IPS-18a (cell line): ENCODE results near the gene DENND1A.

Experiments used
- H3K27ac ChIP-seq: one replicate; pipeline ENCODE4 v1.5.1; 2013; ENCODE audit warnings: low read length
- H3K27me3 ChIP-seq: one replicate; pipeline ENCODE4 v1.6.1; 2013; ENCODE audit warnings: mild to moderate bottlenecking, low read length; ENCODE audit not compliant: control insufficient read depth, insufficient read depth
- H3K36me3 ChIP-seq: one replicate; pipeline ENCODE4 v1.6.1; 2013; ENCODE audit warnings: low read depth, low read length; ENCODE audit not compliant: control insufficient read depth
- H3K4me1 ChIP-seq: one replicate; pipeline ENCODE4 v1.6.1; 2013; ENCODE audit warnings: low read depth, low read length; ENCODE audit not compliant: control insufficient read depth
- H3K4me3 ChIP-seq: one replicate; pipeline ENCODE4 v1.5.1; 2013; ENCODE audit warnings: low read length
- H3K9ac ChIP-seq: one replicate; pipeline ENCODE4 v1.6.1; 2013; ENCODE audit warnings: mild to moderate bottlenecking, low read length, moderate library complexity
- H3K9me3 ChIP-seq: one replicate; pipeline ENCODE4 v1.6.1; 2013; ENCODE audit warnings: low read depth, low read length; ENCODE audit not compliant: control insufficient read depth

The DENND1A gene

DNA sequence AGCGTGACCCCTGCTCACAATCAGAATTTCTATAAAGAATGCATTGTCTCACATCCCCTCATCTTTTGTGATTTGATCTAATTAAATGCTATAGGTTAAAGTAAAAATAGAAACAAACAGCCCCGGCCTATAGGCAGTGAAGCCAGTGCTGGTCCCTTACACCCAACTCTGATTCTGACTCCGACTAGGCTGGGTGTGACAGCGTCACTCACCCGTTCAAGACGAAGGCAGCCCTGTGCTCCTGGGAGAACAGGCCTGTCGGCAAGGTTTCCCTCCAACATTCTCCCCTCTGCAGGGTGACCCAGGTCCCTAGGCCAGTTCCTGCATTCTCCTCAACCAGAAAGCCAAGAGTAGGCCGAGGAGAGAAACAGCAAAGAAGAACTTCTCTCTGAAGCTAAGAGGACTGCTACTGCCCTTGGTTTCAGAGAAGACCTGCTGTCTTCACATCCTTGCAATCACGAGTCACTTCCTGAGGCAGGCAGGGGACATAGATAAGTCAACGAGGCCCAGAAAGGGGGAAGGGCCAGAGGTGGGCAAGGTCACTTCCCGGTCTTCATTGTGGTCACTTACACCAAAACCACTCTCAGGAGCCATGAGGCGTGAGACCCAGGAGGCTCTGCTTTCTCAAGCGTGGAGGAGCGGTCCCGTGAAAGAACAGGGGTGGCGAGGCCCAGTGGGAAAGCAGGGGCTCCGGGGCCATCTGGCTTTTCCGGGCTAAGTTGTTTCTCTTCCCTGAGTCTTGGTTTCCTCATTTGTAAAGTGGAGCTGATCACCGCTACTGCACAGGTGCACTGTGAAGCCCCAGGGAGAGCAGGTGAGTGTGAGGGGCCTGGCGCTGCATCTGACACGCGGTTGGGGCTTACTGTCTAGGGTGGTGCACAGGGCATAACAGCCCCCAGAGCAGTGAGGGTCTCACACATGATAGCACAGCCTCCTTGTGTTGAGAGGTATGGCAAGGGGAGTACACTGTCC is 373.2 kb downstream of the DENND1A start:
- Histone ChIP-seq H3K4me1 (peaks cover 14% of the 10 kb centered on the region), H3K9me3 (no peaks in the 10 kb centered on the region), H3K4me3 (no peak overlapping the region), H3K27ac (no peak overlapping the region), H3K27me3 (no peaks in the 10 kb centered on the region), H3K9ac (no peak overlapping the region), H3K36me3 (no peaks in the 10 kb centered on the region)

DNA sequence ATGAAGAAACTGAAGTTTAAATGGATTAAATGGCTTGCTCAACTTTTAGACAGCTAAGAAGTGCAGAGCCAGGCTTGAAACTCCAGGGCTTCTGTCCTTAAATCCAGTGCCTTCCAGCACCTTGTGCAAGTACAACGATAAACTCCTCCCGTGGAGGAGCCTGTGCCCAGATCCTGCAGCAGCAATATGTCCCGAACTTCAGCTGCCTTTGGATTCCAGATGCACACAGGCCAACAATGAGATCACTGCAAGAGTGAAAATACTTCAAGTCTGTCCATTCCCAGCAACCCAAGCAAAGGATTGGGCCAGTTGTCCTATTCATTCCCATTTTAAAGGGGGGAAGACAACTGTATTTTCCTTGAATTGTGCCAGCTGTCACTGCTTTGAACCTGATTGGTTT is 374.3 kb downstream of the DENND1A start:
- H3K9ac ChIP-seq = no peak overlapping the region
- no peaks in the 10 kb centered on the region for H3K27me3 ChIP-seq
- no peaks in the 10 kb centered on the region for H3K9me3 ChIP-seq
- H3K4me1 ChIP-seq = peaks cover 13% of the 10 kb centered on the region
- no peaks in the 10 kb centered on the region for H3K36me3 ChIP-seq
- no peak overlapping the region for H3K4me3 ChIP-seq
- H3K27ac ChIP-seq = no peak overlapping the region

DNA sequence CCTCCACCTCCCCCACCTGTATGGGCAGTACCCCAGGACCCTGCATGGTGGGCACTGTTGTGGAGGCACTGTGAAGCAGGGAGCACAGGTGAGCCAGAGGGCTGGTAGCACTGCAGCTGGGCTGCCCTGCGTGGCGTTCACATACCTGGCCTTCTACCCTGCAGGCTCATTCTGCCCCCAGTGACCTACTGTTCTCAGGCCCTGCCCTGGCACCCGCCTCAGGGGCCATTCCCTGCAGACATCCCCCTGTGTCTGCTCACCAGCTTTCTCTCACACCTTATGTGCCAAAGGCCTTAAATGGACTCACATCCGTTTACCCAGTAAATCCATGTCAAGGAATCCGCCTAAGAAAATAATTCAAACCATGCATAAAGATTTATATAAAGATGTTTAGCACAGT is 377.4 kb downstream of the DENND1A start:
- Histone ChIP-seq H3K4me3 (no peak overlapping the region), H3K27ac (no peak overlapping the region), H3K27me3 (no peaks in the 10 kb centered on the region), H3K4me1 (peaks cover 20% of the 10 kb centered on the region), H3K9me3 (no peaks in the 10 kb centered on the region), H3K9ac (no peak overlapping the region), H3K36me3 (no peaks in the 10 kb centered on the region)

DNA sequence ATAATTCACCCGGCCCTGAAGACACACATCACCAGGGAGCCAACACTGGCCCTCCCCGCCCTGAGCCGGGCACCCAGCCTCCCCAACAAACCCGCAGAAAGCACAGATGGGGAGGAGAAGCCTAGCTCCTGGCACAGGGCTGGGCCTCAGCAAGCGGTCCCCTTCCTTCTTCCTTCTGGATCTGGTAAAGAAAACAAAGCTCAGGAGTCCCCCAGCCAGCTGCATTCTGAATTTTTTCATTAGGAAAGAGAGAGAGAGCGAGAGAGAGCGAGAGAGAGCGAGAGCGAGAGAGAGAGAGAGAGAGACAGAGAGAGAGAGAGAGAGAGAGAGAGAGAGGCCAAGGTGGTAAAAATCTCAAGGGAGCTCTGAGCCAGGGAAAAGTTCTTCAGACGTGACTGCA is 378.2 kb downstream of the DENND1A start:
- no peaks in the 10 kb centered on the region for H3K27me3 ChIP-seq
- no peaks in the 10 kb centered on the region for H3K36me3 ChIP-seq
- H3K4me1 ChIP-seq = peaks cover 20% of the 10 kb centered on the region

DNA sequence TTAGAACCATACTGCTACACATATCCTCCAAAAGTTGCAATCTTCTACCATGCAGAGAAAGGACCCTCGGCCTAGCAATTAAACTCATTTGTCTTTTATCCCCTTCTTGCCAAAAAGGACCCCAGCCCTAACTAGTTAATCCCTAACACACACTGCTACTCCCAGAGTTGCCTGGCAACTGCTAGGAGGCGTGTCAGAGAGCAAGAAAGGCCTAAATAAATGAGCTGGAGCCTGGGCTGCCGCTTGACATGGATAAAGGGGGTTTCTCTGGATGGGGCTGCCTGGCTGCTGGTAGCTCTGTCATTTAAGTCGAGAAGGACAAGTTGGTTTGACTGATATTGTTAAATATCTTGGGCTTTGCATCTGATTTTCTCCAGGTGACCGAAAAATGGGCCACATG is 379.1 kb downstream of the DENND1A start:
- H3K9me3 ChIP-seq = no peaks in the 10 kb centered on the region
- no peaks in the 10 kb centered on the region for H3K27me3 ChIP-seq
- peak overlapping the region; percentile 8 for H3K9ac ChIP-seq
- H3K27ac ChIP-seq = no peak overlapping the region
- H3K4me1 ChIP-seq = peaks cover 20% of the 10 kb centered on the region
- no peaks in the 10 kb centered on the region for H3K36me3 ChIP-seq
- no peak overlapping the region for H3K4me3 ChIP-seq

More for the DNA sequence above, 378.2 kb downstream of the DENND1A start:
- Histone ChIP-seq H3K27ac (no peak overlapping the region), H3K9ac (no peak overlapping the region), H3K4me3 (no peak overlapping the region), H3K9me3 (no peaks in the 10 kb centered on the region)

DNA sequence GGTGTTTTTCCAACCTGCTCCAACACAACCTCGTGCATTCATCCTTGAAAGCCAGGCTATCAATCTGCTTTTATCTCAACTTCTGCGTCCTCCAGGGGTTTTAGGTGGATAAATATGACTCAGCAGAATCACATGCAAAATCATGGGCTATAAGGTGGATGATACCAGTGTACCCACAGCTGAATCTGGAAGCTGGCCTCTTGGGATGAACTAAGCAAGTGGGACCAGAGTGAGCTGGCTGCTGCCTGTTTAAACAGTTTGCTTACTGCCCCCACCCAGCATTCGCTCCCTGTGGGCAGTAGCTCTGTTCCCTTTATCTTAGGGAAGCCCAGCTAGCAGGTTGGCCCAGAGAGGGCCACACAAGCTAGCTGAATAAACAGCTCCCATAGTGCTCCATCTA is 379.9 kb downstream of the DENND1A start:
- H3K9ac ChIP-seq = no peak overlapping the region

DNA sequence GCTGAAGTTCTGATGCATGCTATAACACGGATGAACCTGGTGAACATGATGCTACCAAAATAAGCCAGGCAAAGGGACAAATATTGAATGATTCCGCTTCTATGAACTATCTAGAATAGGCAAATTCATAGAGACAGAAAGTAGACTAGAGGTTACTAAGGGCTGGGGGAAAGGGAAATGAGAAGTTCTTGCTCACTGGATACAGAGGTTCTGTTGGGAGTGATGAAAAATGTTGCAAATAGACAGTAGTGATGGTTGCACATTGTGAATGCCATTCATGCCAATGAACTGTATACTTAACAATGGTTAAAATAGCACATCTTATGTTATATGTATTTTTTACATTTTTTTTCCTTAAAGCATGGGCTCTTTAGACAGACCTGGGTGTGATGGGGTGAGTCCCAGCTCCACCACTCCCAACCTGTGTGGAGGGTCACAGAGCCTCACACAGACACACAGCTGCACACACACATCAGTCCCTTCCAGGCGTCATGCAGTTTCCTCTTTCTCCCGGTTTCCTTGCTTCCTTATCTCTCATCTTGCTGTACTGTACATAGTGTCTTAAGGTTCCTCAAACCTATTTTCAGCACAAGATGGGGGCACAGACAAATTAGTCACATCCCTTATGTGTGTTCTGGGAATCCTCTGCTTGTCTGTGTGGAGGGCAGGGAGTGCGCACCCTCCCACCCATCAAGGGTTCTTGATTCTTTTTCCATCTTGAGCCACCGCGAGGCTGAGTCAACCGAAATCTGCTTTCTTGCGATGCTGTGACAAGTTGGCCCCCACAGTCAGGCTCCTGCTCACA is 381.0 kb downstream of the DENND1A start:
- H3K9ac ChIP-seq = no peak overlapping the region
- H3K4me1 ChIP-seq = peaks cover 20% of the 10 kb centered on the region
- no peaks in the 10 kb centered on the region for H3K36me3 ChIP-seq
- no peak overlapping the region for H3K27ac ChIP-seq
- no peaks in the 10 kb centered on the region for H3K9me3 ChIP-seq
- H3K4me3 ChIP-seq = no peak overlapping the region
- no peaks in the 10 kb centered on the region for H3K27me3 ChIP-seq

More for the DNA sequence above, 379.9 kb downstream of the DENND1A start:
- H3K27me3 ChIP-seq = no peaks in the 10 kb centered on the region
- no peaks in the 10 kb centered on the region for H3K9me3 ChIP-seq
- no peaks in the 10 kb centered on the region for H3K36me3 ChIP-seq
- H3K4me1 ChIP-seq = peaks cover 20% of the 10 kb centered on the region
- H3K27ac ChIP-seq = no peak overlapping the region
- no peak overlapping the region for H3K4me3 ChIP-seq

DNA sequence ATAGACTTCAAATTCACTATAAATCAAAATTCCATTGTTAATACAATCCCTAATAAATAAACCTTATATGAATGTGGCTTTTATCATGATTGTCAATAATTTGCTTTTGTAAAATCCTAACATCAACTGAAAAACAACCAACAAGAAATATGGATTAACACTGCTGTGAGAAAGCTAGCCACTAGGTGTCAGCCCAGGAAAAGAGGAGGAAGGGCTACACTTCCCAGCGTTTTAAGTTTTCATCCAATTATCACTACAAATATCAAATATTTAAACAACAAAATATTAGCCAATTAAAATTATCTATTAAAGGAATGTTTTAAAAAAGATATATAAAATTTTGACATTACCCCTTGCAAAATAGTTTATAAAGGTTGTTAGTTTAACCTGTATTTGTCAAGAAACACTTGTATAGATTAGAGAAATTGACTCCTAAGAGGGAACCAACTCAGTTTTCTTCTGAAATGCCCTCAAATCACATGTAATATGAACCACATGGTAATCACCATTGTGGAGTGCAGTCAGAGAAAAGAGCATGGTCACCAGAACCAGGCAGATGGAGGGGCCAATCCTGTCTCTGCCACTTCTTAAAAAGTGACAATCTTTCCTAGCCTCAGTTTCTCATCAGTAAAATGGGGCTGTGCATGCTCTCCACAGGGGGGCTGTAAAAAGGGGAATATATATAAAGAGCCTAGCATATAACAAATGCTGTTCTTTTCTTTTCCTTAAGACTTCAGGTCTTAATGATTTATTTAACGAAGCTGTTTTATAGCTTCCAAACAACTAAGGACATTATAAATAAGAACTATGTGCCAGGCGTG is 385.7 kb downstream of the DENND1A start:
- H3K36me3 ChIP-seq = no peaks in the 10 kb centered on the region
- H3K4me3 ChIP-seq = no peak overlapping the region
- no peak overlapping the region for H3K9ac ChIP-seq
- H3K27me3 ChIP-seq = no peaks in the 10 kb centered on the region
- no peaks in the 10 kb centered on the region for H3K4me1 ChIP-seq
- H3K9me3 ChIP-seq = no peaks in the 10 kb centered on the region
- H3K27ac ChIP-seq = no peak overlapping the region

DNA sequence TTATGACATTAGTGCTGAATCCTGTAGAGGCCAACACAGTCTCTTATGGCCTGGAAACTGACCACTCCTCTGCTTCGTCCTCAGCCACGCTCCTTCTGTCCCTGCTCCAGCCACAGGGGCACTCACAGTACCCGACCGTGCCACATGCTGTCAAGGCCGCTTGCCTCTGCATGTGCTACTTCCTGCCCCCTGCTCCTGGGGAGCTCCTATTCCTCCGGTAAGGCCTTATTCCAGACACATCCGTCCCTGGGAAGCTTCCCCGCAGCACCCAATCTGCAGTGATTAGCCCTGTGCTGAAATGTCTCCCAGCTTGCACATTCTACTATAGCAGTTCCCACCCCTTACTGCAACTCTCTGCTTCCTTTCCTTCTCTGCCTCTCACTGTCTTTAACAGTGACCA is 386.4 kb downstream of the DENND1A start:
- H3K27ac ChIP-seq = no peak overlapping the region
- no peaks in the 10 kb centered on the region for H3K36me3 ChIP-seq
- H3K9ac ChIP-seq = no peak overlapping the region
- no peaks in the 10 kb centered on the region for H3K27me3 ChIP-seq
- H3K4me1 ChIP-seq = no peaks in the 10 kb centered on the region
- H3K4me3 ChIP-seq = no peak overlapping the region
- H3K9me3 ChIP-seq = no peaks in the 10 kb centered on the region

DNA sequence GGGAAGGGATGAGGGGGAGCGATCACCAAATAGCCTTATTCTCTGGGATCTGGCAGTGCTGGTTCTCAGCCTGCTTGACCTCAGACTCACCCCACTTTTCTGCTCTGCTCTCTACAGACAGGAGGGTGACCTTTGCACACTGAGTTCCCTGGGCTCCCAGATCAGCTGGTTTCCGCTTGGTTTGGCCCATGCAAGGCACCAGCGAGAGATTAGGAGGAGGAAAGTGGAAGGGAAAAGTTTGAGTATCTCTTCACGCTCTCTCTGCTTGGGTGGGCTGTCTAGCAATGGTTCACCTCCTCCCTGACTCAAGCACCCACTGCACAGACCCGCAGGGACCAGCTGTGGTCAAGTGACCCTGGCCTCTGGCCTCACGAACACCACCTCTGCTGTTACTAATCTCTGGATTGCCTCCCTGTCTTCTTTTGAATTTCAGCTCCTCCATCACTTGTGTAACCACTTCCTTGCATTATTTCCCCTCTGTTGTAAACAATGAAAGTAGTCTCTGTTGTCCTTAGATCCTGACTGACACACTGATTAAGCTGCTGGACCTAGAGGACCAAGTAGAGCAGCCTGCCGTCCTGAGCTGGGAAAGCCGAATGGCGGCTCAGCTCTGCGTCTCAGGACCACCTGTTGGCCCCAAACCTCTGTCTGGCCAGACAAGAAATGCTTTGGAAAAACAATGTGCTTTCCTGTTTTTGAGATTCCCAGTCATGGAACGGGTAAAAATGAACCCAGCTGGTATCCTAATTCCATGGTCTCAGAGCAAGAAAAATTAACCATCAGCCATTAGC is 387.3 kb downstream of the DENND1A start:
- Histone ChIP-seq H3K9ac (no peak overlapping the region), H3K9me3 (no peaks in the 10 kb centered on the region), H3K36me3 (no peaks in the 10 kb centered on the region), H3K27me3 (no peaks in the 10 kb centered on the region), H3K4me1 (no peaks in the 10 kb centered on the region), H3K27ac (no peak overlapping the region), H3K4me3 (no peak overlapping the region)
